Keratinocyte (primary cell): ENCODE results near the gene ABCC8. TPM values are rescaled to one million over a fixed set of nuclear protein-coding genes. Genes with fewer than 3 reads are reported as not detected.

Experiments used
- DNase-seq: peaks from one replicate; pipeline ENCODE4 v3.0.0-alpha.2; 2011; ENCODE audit warnings: low read depth, missing footprints, low spot score
- FAIRE-seq: peaks from 2 replicates; lab custom pipeline; 2011; peaks lifted over from hg19 to GRCh38; lab: Jason Lieb, UNC
- H2AFZ ChIP-seq: 2 replicates; pipeline ENCODE4 v1.6.0; 2012; ENCODE audit warnings: low read length, control low read depth, inconsistent platforms; ENCODE audit not compliant: control insufficient read depth
- H3K27ac ChIP-seq: 2 replicates; pipeline ENCODE4 v1.5.1; 2011; ENCODE audit warnings: low read length; ENCODE audit not compliant: control insufficient read depth, insufficient read depth
- H3K27me3 ChIP-seq: 3 replicates; pipeline ENCODE4 v1.6.0; 2011; ENCODE audit warnings: low read length; ENCODE audit not compliant: control insufficient read depth, insufficient read depth; ENCODE audit errors: extremely low read depth
- H3K36me3 ChIP-seq, 2 experiments: 2 replicates in 1 of 2; 3 replicates in 1 of 2; pipeline ENCODE4 v1.5.1; 2011; ENCODE audit warnings: low read length in 2 of 2, mild to moderate bottlenecking in 1 of 2; ENCODE audit not compliant: control insufficient read depth in 2 of 2, insufficient read depth in 2 of 2; ENCODE audit errors: extremely low read depth in 1 of 2
- H3K4me1 ChIP-seq: 3 replicates; pipeline ENCODE4 v1.5.1; 2011; ENCODE audit warnings: low read length; ENCODE audit not compliant: control insufficient read depth, insufficient read depth; ENCODE audit errors: extremely low read depth
- H3K4me2 ChIP-seq: 3 replicates; pipeline ENCODE4 v1.6.0; 2011; ENCODE audit warnings: low read depth, low read length; ENCODE audit not compliant: control insufficient read depth, insufficient read depth; ENCODE audit errors: extremely low read depth
- H3K4me3 ChIP-seq, 3 experiments: fragments of 200-600 bp in 1 of 3; sonication (generic) in 1 of 3; 2 replicates in 2 of 3; 3 replicates in 1 of 3; pipeline ENCODE4 v1.5.1; 2011 to 2016; ENCODE audit warnings: low read length in 3 of 3, mild to moderate bottlenecking in 3 of 3, control low read depth in 2 of 3, inconsistent platforms in 1 of 3, low read depth in 1 of 3, mixed read lengths in 1 of 3, mixed run types in 1 of 3, moderate library complexity in 1 of 3; ENCODE audit not compliant: control insufficient read depth in 2 of 3, insufficient read depth in 2 of 3; ENCODE audit errors: extremely low read depth in 1 of 3
- H3K79me2 ChIP-seq: 2 replicates; pipeline ENCODE4 v1.6.0; 2012; ENCODE audit warnings: low read length; ENCODE audit not compliant: control insufficient read depth, insufficient read depth
- H3K9ac ChIP-seq: 3 replicates; pipeline ENCODE4 v1.6.0; 2011; ENCODE audit warnings: low read length; ENCODE audit not compliant: control insufficient read depth, insufficient read depth; ENCODE audit errors: extremely low read depth
- H3K9me1 ChIP-seq: 3 replicates; pipeline ENCODE4 v1.6.0; 2011; ENCODE audit warnings: low read length; ENCODE audit not compliant: control insufficient read depth, insufficient read depth; ENCODE audit errors: extremely low read depth
- H3K9me3 ChIP-seq: 2 replicates; pipeline ENCODE4 v1.5.1; 2012; ENCODE audit warnings: low read depth, low read length; ENCODE audit not compliant: control insufficient read depth
- H4K20me1 ChIP-seq: 3 replicates; pipeline ENCODE4 v1.6.0; 2011; ENCODE audit warnings: low read length; ENCODE audit not compliant: control insufficient read depth, insufficient read depth; ENCODE audit errors: extremely low read depth
- EZH2 ChIP-seq: IDR thresholded peaks from one replicate; pipeline ENCODE4 v1.6.1; 2012; ENCODE audit warnings: inconsistent platforms, mild to moderate bottlenecking, low read length, moderate library complexity
- dilution Hi-C: fragments of 300-500 bp; cut with MboI; formaldehyde crosslinking; loops from one replicate; pipeline ENCODE4 v1.7.0; 2020; ENCODE audit warnings: low sequenced_read_pairs; ENCODE audit not compliant: extremely low pct_ligation_motif_present
- polyA plus RNA-seq, 5 experiments: library from polyadenylated mRNA; depleted of rRNA in 3 of 5; stranded (reverse) in 3 of 5; stranded (forward) in 1 of 5; unstranded in 1 of 5; fragments of >200 nt; gene quantifications; 1 replicate in 1 of 5; 2 replicates in 3 of 5; 3 replicates in 1 of 5; pipeline versions ENCODE4 v1.2.1 to v1.2.3, GENCODE V29; 2011 to 2012; ENCODE audit warnings: missing spikeins in 2 of 5, low read depth in 1 of 5, low replicate concordance in 1 of 5
- TF ChIP-seq, protein P1 (sequence below), 3 experiments: IDR thresholded peaks in 1 of 3; conservative IDR thresholded peaks in 1 of 3; optimal IDR thresholded peaks in 1 of 3; 2 replicates in 2 of 3; 3 replicates in 1 of 3; pipeline versions ENCODE3 to v1.5.1; 2011; ENCODE audit warnings: low read length in 3 of 3, mild to moderate bottlenecking in 3 of 3, moderate library complexity in 2 of 3, control low read depth in 1 of 3, inconsistent platforms in 1 of 3; ENCODE audit not compliant: insufficient read depth in 2 of 3; ENCODE audit errors: extremely low read depth in 1 of 3

Gene ABCC8
- polyA plus RNA-seq, 1 donor (not counting 4 experiments of a cell fraction or from before 2014, with no cell fraction given), result not detected

DNA sequence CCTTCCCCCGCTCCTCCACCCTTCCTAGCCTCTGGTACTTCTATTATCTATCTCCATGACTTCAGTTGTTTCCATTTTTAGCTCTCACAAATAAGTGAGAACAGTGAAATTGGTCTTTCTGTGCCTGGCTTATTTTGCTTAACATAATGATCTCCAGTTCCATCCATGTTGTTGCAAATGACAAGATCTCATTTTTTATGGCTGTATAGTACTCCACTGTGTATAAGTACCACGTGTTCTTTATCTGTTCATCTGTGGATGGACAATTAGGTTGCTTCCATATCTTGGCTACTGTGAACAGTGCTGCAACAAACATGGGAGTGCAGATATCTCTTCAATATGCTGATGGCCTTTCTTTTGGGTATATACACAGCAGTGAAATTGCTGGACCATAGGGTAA lies 6.9 kb upstream of the ABCC8 start:
- TF ChIP-seq, protein P1, sequence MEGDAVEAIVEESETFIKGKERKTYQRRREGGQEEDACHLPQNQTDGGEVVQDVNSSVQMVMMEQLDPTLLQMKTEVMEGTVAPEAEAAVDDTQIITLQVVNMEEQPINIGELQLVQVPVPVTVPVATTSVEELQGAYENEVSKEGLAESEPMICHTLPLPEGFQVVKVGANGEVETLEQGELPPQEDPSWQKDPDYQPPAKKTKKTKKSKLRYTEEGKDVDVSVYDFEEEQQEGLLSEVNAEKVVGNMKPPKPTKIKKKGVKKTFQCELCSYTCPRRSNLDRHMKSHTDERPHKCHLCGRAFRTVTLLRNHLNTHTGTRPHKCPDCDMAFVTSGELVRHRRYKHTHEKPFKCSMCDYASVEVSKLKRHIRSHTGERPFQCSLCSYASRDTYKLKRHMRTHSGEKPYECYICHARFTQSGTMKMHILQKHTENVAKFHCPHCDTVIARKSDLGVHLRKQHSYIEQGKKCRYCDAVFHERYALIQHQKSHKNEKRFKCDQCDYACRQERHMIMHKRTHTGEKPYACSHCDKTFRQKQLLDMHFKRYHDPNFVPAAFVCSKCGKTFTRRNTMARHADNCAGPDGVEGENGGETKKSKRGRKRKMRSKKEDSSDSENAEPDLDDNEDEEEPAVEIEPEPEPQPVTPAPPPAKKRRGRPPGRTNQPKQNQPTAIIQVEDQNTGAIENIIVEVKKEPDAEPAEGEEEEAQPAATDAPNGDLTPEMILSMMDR (optimal IDR thresholded peaks at IDR 0.05 in 1 of 3, IDR thresholded peaks at IDR 0.05 in 1 of 3, conservative IDR thresholded peaks at IDR 0.05 in 1 of 3; ENCODE audit: extremely low read depth in 1 of 3, insufficient read depth in 2 of 3, low read length in 3 of 3), result no peak
- TF ChIP-seq EZH2, result no peak
- Histone ChIP-seq H3K79me2 (no peaks in the 10 kb centered on the region), H3K27ac (no peak overlapping the region), H3K4me2 (no peak overlapping the region), H2AFZ (no peak overlapping the region), H3K27me3 (peaks cover 13% of the 10 kb centered on the region), H3K9ac (no peak overlapping the region), H3K4me1 (no peaks in the 10 kb centered on the region), H4K20me1 (no peaks in the 10 kb centered on the region), H3K9me1 (no peaks in the 10 kb centered on the region), H3K36me3 (no peaks in the 10 kb centered on the region), H3K9me3 (no peaks in the 10 kb centered on the region), H3K4me3 (no peak overlapping the region)
- dilution Hi-C loops, result no loop called here
- DNase-seq, result no peak
- FAIRE-seq, result no peak

GRCh38 chr11:17481905-17482304 lies 5.3 kb upstream of the ABCC8 start:
- Histone ChIP-seq H3K4me1 (no peaks in the 10 kb centered on the region), H3K79me2 (no peaks in the 10 kb centered on the region), H3K27ac (no peak overlapping the region), H3K4me2 (no peak overlapping the region), H3K9ac (no peak overlapping the region), H3K9me1 (no peaks in the 10 kb centered on the region), H3K9me3 (no peaks in the 10 kb centered on the region), H3K27me3 (peaks cover 28% of the 10 kb centered on the region), H4K20me1 (no peaks in the 10 kb centered on the region), H3K4me3 (no peak overlapping the region), H2AFZ (no peak overlapping the region), H3K36me3 (no peaks in the 10 kb centered on the region)
- FAIRE-seq (no peak), DNase-seq (no peak)
- TF ChIP-seq, protein P1 (optimal IDR thresholded peaks at IDR 0.05 in 1 of 3, IDR thresholded peaks at IDR 0.05 in 1 of 3, conservative IDR thresholded peaks at IDR 0.05 in 1 of 3; ENCODE audit: extremely low read depth in 1 of 3, insufficient read depth in 2 of 3, low read length in 3 of 3), result no peak
- TF ChIP-seq EZH2, result no peak
- dilution Hi-C loops, result no loop called here
